Spleen (tissue), 11 donors: ENCODE data around the gene SMPDL3A. TPM values are rescaled to one million over a fixed set of nuclear protein-coding genes. Genes with fewer than 3 reads are reported as not detected.

ENCODE experiments used
- DNase-seq: peaks from one replicate; pipeline ENCODE4 v3.0.0-alpha.2; 2020
- H3K27ac ChIP-seq, 8 donors: fragments of 200-600 bp; sonication (generic) in 7 of 8; 1 replicate in 4 of 8; 2 replicates in 4 of 8; pipeline versions ENCODE4 v1.5.0 to v1.8.0; 2016 to 2021; ENCODE audit warnings: inconsistent platforms in 4 of 8, mild to moderate bottlenecking in 4 of 8, moderate library complexity in 1 of 8
- H3K27me3 ChIP-seq, 7 donors: fragments of 200-600 bp; sonication (generic) in 6 of 7; replicated peaks in 1 of 7; 1 replicate in 4 of 7; 2 replicates in 3 of 7; pipeline versions ENCODE4 v1.5.0 to v1.8.0; 2016 to 2021; ENCODE audit warnings: inconsistent platforms in 3 of 7, mild to moderate bottlenecking in 1 of 7
- H3K36me3 ChIP-seq, 6 donors: fragments of 200-600 bp; sonication (generic) in 5 of 6; 1 replicate in 4 of 6; 2 replicates in 2 of 6; pipeline versions ENCODE4 v1.5.0 to v1.8.0; 2016 to 2021; ENCODE audit warnings: inconsistent platforms in 2 of 6
- H3K4me1 ChIP-seq, 6 donors: fragments of 200-600 bp; sonication (generic) in 5 of 6; 1 replicate in 3 of 6; 2 replicates in 3 of 6; pipeline versions ENCODE4 v1.5.0 to v1.8.0; 2016 to 2021; ENCODE audit warnings: inconsistent platforms in 3 of 6
- H3K4me3 ChIP-seq, 8 donors: fragments of 200-600 bp; sonication (generic) in 7 of 8; 1 replicate in 4 of 8; 2 replicates in 4 of 8; pipeline versions ENCODE4 v1.5.0 to v1.8.0; 2016 to 2021; ENCODE audit warnings: inconsistent platforms in 4 of 8, mild to moderate bottlenecking in 4 of 8, moderate library complexity in 2 of 8
- H3K9me3 ChIP-seq, 8 donors: fragments of 200-600 bp; sonication (generic) in 7 of 8; 1 replicate in 4 of 8; 2 replicates in 4 of 8; pipeline versions ENCODE4 v1.5.0 to v1.8.0; 2016 to 2021; ENCODE audit warnings: inconsistent platforms in 4 of 8
- CTCF ChIP-seq, 11 experiments: fragments of 200-600 bp in 7 of 11; fragments of 450-650 bp in 4 of 11; sonication (generic) in 4 of 11; IDR thresholded peaks in 8 of 11; conservative IDR thresholded peaks in 3 of 11; 1 replicate in 7 of 11; 2 replicates in 4 of 11; pipeline versions ENCODE4 v1.4.0 to v1.8.0; 2016 to 2021; ENCODE audit warnings: antibody characterized with exemption in 11 of 11, inconsistent platforms in 4 of 11, mild to moderate bottlenecking in 1 of 11
- POLR2A ChIP-seq, 3 donors: fragments of 450-650 bp; IDR thresholded peaks; one replicate each; pipeline ENCODE4 v1.5.1; 2017; ENCODE audit warnings: antibody characterized with exemption in 3 of 3, mild to moderate bottlenecking in 1 of 3
- POLR2AphosphoS5 ChIP-seq, 3 donors: sonication (generic); formaldehyde crosslinking; IDR thresholded peaks; one replicate each; pipeline ENCODE4 v1.5.1; 2017; ENCODE audit warnings: antibody characterized with exemption in 3 of 3
- WGBS, 5 donors: extraction: QIAGEN DNeasy Blood & Tissue Kit in 3 of 5; methylation state at CpG; one replicate each; pipeline versions ENCODE4 v1.1.5 to v1.1.7; 2013 to 2018; 5-methylcytosine and 5-hydroxymethylcytosine counted together
- intact Hi-C: fragments of 100-400 bp; cut with DNase I; formaldehyde crosslinking; loops from one replicate; pipeline ENCODE4 v1.15.0; 2023; ENCODE audit warnings: low total_unique reads
- polyA plus RNA-seq, 3 donors: library from polyadenylated mRNA; stranded (reverse); fragments of 200-250 nt; gene quantifications; one replicate each; pipeline ENCODE4 v1.2.1, GENCODE V29; 2013
- total RNA-seq, 7 donors: library from RNA; depleted of rRNA in 3 of 7; stranded (reverse); fragments of >200 nt in 3 of 7; fragmentation: NEBNext Ultra II Directional in 4 of 7; extraction: Animal tissue kit (Norgen Biotek cat#: 25700) in 4 of 7; gene quantifications; one replicate each; pipeline versions ENCODE4 v1.1.0 to v1.2.1, GENCODE V29; 2016 to 2021
- donor health status: healthy with polysubstance abuse.
- donor health status: DM: no; HTN: no; CAD: no; lungs with moderate emphysema.
- donor health status: DM: no; HTN: no; CAD: no.
- donor health status: Bipolar disorder and iron deficiency.
- donor health status: healthy.
- donor health status: DM: no; HTN: no; CAD: no.
- donor health status: DM: yes; HTN: yes; CAD: no.

SMPDL3A gene
- total and polyA plus RNA-seq, 10 donors, result 7.2 to 64.8 (median 34.1) TPM

DNA sequence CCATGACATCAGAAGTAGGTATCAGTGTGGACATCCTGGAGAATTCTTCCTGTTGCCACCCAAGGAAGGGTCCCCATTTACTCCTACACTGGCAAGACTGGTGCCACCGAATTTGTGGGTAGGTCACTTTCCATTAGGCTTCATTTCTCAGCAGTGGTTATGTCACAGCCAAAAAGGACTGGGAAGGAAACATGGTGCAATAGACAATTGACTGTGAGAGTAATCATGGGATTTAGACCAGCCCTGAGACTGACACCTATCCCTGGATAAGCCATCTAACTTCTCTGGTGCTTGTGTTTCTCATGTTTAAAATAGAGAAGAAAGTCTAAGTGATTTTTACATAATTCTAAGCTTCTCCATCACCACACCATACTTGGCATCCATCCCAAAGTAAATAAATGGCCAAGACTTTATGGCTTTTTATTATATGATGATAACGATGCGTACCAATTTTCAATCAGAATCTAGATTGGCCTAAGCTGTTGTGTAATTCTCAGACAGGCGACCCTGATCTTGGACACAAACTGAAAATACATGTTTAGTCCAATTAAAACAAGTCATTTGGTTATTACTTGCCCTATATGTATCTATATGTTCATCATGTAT lies 10.2 kb downstream of the SMPDL3A start:
- Histone ChIP-seq H3K4me1 (no peaks in the 10 kb centered on the region), H3K36me3 (peaks cover 0 to 56% (median 0%) of the 10 kb centered on the region in 6 donors), H3K4me3 (no peak overlapping the region), H3K27ac (peak overlapping the region in 1 of 8 donors; percentile 26), H3K27me3 (no peaks in the 10 kb centered on the region), H3K9me3 (no peaks in the 10 kb centered on the region)
- TF ChIP-seq CTCF (IDR thresholded peaks at IDR 0.05 in 8 of 11, conservative IDR thresholded peaks at IDR 0.05 in 3 of 11) (no peak), POLR2AphosphoS5 (IDR thresholded peaks at IDR 0.05) (no peak), POLR2A (IDR thresholded peaks at IDR 0.05) (no peak)
- intact Hi-C loops, result no loop called here
- WGBS, 5 donors, result 82 to 93% (median 88%) methylated on average over 4 of the region's 4 CpGs
- no peak for DNase-seq

DNA sequence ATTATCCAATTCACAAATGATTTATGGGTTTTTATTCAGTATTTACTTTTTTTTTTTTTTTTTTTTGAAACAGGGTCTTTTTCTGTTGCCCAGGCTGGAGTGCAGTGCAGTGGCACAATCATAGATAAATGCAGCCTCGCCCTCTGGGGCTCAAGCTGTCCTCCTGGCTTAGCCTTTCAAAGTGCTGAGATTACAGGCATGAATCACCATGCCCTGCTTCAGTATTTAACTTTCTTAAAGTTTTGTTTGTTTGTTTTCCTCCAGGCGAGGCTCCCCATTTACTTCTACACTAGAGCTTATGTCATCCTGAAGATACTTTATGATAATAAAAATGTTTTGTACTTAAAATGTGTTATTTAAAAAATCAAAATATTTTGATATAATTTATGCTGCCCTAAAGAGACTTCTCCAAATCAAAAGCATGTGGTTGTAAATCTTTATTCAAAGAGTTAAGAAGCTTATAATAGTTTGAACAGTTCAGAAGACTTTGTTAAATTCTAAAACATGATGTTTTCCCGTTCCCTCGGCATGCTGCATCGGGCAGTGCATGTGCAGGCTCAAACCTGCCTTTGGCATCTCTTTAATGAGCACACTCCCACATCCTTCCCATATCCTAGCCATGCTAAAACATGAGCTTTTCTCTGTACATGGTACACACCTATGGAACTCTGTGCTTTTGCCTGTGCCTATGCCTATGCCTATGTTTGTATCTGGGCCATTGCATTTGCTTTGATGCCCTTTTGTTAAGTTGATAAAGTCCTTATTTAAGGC lies 11.0 kb downstream of the SMPDL3A start:
- WGBS, 5 donors, result 88 to 95% (median 93%) methylated on average over 5 of the region's 5 CpGs
- no peaks in the 10 kb centered on the region for H3K9me3 ChIP-seq
- no peaks in the 10 kb centered on the region for H3K4me1 ChIP-seq
- no peak overlapping the region for H3K4me3 ChIP-seq
- H3K27ac ChIP-seq, result no peak overlapping the region
- H3K27me3 ChIP-seq, result no peaks in the 10 kb centered on the region
- no peak for DNase-seq
- intact Hi-C loops, result no loop called here
- H3K36me3 ChIP-seq, result peaks cover 0 to 65% (median 0%) of the 10 kb centered on the region in 6 donors
- TF ChIP-seq POLR2A (IDR thresholded peaks at IDR 0.05) (no peak), POLR2AphosphoS5 (IDR thresholded peaks at IDR 0.05) (no peak), CTCF (IDR thresholded peaks at IDR 0.05 in 8 of 11, conservative IDR thresholded peaks at IDR 0.05 in 3 of 11) (no peak)

DNA sequence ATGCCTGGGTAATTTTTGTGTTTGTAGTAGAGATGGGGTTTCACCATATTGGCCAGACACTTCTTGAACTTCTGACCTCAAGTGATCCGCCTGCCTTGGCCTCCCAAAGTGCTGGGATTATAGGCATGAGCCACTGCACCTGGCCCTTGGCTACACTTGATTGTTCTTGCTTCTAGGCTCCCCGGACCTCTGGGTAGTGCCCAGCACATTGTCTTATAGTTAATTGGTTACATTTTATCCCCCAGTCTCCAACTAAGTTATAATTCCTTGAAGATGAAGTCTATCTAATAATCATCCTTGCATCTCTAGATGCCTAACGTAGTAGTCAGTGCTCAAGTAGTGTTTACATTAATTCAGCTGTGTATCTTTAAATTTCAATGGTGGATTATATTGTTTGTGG lies 11.8 kb downstream of the SMPDL3A start:
- 78 to 94% (median 87%) methylated on average over 3 of the region's 3 CpGs for WGBS, 5 donors
- Histone ChIP-seq H3K36me3 (peaks cover 0 to 73% (median 0%) of the 10 kb centered on the region in 6 donors), H3K9me3 (no peaks in the 10 kb centered on the region), H3K4me3 (no peak overlapping the region), H3K4me1 (no peaks in the 10 kb centered on the region), H3K27me3 (no peaks in the 10 kb centered on the region), H3K27ac (no peak overlapping the region)
- intact Hi-C loops, result no loop called here
- TF ChIP-seq CTCF (IDR thresholded peaks at IDR 0.05 in 8 of 11, conservative IDR thresholded peaks at IDR 0.05 in 3 of 11) (no peak), POLR2A (IDR thresholded peaks at IDR 0.05) (no peak)
- no peak for DNase-seq

DNA sequence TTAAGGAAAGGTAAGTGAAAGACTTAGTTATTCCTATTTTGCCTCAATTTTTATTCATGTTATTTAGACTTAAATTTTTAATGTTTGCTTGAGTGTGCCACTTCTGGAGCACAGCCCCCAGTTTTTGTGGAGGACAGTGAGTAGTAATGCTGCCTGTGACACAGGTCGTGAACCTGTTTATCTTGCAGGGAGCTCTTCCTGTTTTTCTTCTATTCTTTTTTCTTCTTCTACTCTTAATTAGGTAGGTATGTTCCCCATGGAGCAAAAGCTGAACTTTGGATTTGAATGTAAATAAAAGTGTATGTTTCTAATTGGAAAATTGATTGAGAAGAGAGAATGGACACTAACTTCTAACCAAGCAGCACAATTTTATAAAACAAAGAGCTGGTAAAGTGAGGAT lies 12.3 kb downstream of the SMPDL3A start:
- Histone ChIP-seq H3K36me3 (peaks cover 0 to 78% (median 0%) of the 10 kb centered on the region in 6 donors), H3K9me3 (no peaks in the 10 kb centered on the region), H3K27me3 (no peaks in the 10 kb centered on the region), H3K4me1 (no peaks in the 10 kb centered on the region), H3K4me3 (no peak overlapping the region), H3K27ac (no peak overlapping the region)
- DNase-seq, result no peak
- intact Hi-C loops, result no loop called here
- WGBS, 5 donors, result 58 to 78% (median 75%) methylated on average over 1 of the region's 1 CpG
- TF ChIP-seq POLR2AphosphoS5 (IDR thresholded peaks at IDR 0.05) (no peak), CTCF (IDR thresholded peaks at IDR 0.05 in 8 of 11, conservative IDR thresholded peaks at IDR 0.05 in 3 of 11) (no peak), POLR2A (IDR thresholded peaks at IDR 0.05) (no peak)
